Measurements from ENCODE around the gene SRMS.

SRMS gene

DNA sequence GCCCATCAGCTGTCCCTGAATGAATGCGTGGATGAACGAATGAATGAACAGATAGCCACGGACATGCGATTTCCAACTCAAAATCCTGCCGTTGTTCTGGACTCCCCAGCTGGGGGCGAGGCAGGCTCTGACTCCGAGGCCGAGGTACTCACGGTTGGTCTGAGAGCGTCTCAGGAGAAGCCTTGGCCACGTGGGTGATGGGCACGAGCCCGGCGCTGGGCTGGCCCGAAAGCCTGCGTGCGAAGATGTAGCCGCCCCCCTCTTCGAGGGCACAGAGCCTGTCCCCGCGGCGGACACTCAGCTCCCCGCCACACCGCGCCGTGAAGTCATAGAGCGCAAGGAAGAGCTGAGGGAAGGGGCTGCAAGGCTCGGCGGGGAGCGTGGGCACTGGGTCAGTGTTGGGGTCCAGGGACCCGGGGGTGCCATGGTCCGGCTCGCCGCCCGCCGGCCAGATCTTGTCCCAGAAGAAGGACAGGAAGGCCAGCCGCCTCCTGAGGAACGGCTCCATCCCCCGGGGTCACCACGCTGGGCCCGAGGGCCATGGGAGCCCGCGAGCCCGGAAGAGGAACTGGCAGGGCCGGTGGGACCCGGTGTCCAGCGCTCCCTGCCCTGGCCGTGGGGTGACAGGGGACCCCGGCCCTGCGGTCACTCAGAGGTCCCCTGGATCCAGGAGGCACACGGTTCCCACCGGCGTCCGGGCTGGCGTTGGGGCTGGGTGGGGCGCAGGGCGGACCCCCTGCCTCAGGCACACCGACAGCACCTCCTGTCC lies 409 bp downstream of the SRMS start:
- TF ChIP-seq CTCF (IDR thresholded peaks at IDR 0.05; ENCODE audit: low read depth, low read length), result no peak
- no peak overlapping the region for H3K4me3 ChIP-seq (replicated peaks in 1 of 2; ENCODE audit: low read depth in 2 of 2, low read length in 2 of 2)
- no peak for DNase-seq (ENCODE audit: low read depth in 2 of 2)

DNA sequence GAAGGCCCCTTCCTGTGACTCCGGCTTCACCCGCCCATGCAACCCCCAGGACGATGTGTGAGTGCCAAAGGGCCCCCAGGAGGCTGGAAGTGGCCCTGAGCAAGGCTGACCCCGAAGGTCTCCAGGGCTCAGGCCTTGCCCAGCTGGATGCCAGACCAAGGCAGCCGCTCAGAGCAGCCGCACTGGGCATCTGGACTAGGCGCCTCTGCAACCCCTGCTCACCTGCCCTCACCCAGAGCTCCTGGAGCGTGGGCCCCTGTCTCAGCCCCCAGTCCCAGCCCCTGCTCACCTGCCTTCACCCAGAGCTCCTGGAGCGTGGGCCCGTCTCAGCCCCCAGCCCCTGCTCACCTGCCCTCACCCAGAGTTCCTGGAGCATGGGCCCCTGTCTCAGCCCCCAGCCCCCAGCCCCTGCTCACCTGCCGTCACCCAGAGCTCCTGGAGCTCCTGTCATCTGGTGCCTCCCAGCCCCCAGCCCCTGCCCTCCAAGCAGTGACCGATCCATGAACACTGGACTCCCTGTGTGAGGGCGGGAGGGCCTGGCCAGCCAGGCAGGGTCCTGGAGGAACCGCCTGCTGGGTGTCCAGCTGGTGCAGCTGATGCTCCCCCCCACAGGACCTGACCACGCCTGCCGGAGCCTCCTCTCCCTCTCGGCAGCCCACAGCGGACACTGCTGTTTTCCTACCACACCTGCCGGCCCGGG lies 1.1 kb downstream of the SRMS start:
- TF ChIP-seq CTCF (IDR thresholded peaks at IDR 0.05; ENCODE audit: low read depth, low read length), result no peak
- DNase-seq (ENCODE audit: low read depth in 2 of 2), result no peak
- no peak overlapping the region for H3K4me3 ChIP-seq (replicated peaks in 1 of 2; ENCODE audit: low read depth in 2 of 2, low read length in 2 of 2)

DNA sequence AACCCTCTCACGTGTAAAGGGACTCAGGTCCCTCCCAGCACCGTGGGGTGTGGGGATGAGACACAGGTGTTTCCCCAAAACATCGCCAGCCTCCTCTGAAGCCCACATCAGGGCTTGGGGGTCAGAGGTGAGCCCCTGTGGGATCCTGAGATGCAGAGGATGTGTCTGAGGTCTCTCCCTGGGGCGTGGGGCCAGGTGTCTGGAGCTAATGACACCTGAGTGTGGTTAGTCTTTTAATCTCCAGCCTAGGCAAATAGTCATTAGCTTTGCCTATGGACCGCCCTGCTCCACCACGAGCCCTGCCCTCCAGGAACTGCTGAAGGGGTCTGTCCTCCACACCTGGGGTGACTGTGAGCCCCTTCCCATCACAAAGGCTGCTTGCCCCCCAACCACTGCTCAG lies 1.7 kb downstream of the SRMS start:
- no peak overlapping the region for H3K4me3 ChIP-seq (replicated peaks in 1 of 2; ENCODE audit: low read depth in 2 of 2, low read length in 2 of 2)
- TF ChIP-seq CTCF (IDR thresholded peaks at IDR 0.05; ENCODE audit: low read depth, low read length), result no peak
- DNase-seq (ENCODE audit: low read depth in 2 of 2), result no peak

DNA sequence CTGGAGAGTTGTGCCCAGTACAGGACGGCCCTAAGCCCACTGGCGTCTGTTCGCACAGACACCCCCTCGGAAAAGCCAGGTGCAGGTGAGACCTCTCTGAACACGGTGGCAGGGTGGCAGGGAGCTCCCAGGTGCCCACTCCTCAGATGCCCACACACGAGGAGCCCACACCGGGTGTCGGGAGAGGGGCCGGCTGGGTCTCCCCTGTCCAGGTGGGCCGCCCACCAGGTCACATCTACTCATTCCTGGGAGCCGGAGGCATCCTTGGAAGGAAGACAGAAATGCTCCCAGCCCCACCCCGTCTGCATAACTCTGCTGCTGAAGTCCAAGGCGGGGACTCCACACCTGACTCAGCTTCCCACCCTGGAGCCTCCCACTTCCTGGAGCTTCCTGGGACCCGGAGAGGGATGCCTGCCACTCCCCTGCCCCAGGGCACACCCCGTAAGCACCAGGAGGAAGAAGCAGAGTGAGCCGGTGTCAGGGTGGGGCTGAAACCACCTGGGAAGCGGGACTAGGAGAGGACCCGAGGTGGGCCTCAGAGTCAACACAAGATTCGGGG lies 2.5 kb downstream of the SRMS start:
- H3K4me3 ChIP-seq (replicated peaks in 1 of 2; ENCODE audit: low read depth in 2 of 2, low read length in 2 of 2), result no peak overlapping the region
- no peak for TF ChIP-seq CTCF (IDR thresholded peaks at IDR 0.05; ENCODE audit: low read depth, low read length)
- DNase-seq (ENCODE audit: low read depth in 2 of 2), result no peak

DNA sequence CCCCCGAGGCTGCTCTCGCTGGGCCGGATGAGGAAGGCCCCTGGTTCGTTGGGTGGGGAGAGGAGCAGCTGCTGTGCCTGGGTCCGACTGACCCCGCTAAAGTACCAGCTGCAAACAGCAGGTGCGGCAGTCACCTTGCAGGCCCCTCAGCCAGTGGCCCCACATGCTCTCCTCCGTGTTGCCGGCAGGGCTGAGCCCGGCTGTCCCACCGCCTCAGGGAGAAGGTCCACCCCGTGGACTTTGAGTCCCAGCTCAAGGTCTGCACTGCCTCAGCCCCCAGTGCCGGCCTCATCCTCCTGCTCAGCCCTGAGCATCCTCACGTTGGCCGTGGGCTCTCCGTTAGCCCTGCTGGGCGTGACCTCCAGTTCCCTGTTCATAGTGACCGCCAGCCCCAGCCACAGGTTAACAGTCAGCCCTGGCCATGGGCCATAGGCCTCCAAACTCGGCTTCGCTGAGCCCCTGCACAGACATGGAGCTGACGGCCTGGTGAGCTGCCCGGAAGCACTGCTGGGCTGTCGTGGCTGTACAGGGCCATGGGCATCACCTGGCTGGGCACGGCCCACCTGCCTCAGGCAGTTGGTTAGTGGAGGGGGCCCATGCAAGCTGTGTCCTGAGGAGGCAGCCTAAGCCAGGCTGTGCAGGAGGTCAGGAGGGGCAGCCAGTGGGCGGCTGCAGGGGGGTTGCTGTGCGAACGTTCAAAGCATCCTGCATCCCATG lies 3.1 kb downstream of the SRMS start:
- DNase-seq (ENCODE audit: low read depth in 2 of 2), result no peak
- H3K4me3 ChIP-seq (replicated peaks in 1 of 2; ENCODE audit: low read depth in 2 of 2, low read length in 2 of 2), result no peak overlapping the region
- no peak for TF ChIP-seq CTCF (IDR thresholded peaks at IDR 0.05; ENCODE audit: low read depth, low read length)

DNA sequence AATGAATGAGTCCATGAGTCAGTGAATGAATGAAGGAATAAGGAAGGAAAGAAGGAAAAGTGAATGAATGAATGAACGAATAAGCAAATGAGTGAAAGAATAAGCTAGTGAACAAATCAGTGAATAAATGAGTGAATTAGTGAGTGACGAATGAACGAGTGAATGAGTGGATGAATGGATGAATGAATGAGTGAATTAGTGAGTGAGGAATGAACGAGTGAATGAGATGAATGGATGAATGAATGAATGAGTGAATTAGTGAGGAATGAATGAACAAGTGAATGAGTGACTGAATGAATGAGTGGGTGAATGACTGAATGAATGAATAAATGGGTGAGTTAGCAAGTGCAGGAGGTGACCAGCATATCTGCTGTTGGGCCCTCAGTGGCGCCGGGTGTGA lies 3.8 kb downstream of the SRMS start:
- no peak for DNase-seq (ENCODE audit: low read depth in 2 of 2)
- H3K4me3 ChIP-seq (replicated peaks in 1 of 2; ENCODE audit: low read depth in 2 of 2, low read length in 2 of 2), result no peak overlapping the region
- no peak for TF ChIP-seq CTCF (IDR thresholded peaks at IDR 0.05; ENCODE audit: low read depth, low read length)
